ENCODE data around the gene ACOT7. TPM values are rescaled to one million over a fixed set of nuclear protein-coding genes. Genes with fewer than 3 reads are reported as not detected.

ACOT7 gene
- total RNA-seq, 2 experiments from 2014 or later = 23.4 to 53.6 TPM

DNA sequence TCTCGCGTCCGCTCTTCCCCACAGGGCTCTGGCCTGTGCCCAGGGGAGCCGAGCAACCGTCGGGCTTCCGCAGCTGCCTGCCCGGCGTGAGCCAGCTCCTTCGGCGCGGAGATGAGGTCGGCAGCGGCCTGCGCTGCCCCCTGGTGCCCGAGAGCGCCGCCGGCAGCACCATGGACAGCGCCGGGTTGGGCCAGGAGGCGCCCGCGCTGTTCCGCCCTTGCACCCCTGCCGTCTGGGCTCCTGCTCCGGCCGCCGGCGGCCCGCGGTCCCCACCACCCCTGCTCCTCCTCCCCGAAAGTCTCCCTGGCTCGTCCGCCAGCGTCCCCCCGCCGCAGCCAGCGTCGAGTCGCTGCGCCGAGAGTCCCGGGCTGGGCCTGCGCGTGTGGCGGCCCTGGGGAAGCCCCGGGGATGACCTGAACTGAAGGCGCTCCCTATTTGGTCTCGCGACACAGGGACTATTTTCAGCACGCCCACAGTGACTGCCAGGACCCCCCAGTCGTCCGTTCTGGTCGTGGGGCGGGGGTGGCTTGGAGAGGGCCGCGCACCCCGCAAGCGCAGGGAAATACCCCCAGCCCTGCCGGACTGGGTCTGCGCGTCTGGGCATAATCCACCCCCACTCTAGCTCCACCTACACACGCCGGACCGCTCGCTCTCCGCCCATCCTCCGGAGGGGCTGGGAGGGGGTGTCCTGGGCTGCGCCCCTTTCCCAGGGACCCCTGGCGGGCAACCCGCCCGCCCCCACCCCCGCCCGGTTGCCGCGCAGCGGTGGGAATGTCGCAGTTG, 148.3 kb downstream of the ACOT7 start:
- Histone ChIP-seq H4K20me1 (ENCODE audit: insufficient read depth, low read length) (no peaks in the 10 kb centered on the region), H3K9me2 (ENCODE audit: insufficient read depth, low read length) (no peaks in the 10 kb centered on the region), H3K9me3 (ENCODE audit: low read length) (no peaks in the 10 kb centered on the region), H3K4me3 (ENCODE audit: low read depth, low read length, poor library complexity, severe bottlenecking) (no peak overlapping the region), H3K27ac (ENCODE audit: low read depth, low read length, poor library complexity, severe bottlenecking) (no peak overlapping the region), H3K79me2 (ENCODE audit: insufficient read depth, low read depth, low read length) (no peaks in the 10 kb centered on the region), H3K36me3 (ENCODE audit: insufficient read depth, low read length) (no peaks in the 10 kb centered on the region), H2AFZ (ENCODE audit: low read length) (no peak overlapping the region), H3K4me1 (ENCODE audit: insufficient read depth, low read length, poor library complexity, severe bottlenecking) (no peaks in the 10 kb centered on the region), H3K4me2 (ENCODE audit: low read length) (no peak overlapping the region)
- BruUV-seq (replicated peaks) = no TSS peak
- ChIA-PET CTCF (ENCODE audit: unreplicated experiment) (interaction anchor here (0.6 to 1.3 kb wide), 2 partner anchors 157 to 194 kb away, joined by 3 read pairs; no protein-coding TSS in a partner anchor), POLR2A (no interaction called here)
- no peak for TF ChIP-seq EZH2phosphoT487 (IDR thresholded peaks at IDR 0.05; ENCODE audit: borderline replicate concordance, low read depth, low read length)
- TF ChIP-seq, protein P1, sequence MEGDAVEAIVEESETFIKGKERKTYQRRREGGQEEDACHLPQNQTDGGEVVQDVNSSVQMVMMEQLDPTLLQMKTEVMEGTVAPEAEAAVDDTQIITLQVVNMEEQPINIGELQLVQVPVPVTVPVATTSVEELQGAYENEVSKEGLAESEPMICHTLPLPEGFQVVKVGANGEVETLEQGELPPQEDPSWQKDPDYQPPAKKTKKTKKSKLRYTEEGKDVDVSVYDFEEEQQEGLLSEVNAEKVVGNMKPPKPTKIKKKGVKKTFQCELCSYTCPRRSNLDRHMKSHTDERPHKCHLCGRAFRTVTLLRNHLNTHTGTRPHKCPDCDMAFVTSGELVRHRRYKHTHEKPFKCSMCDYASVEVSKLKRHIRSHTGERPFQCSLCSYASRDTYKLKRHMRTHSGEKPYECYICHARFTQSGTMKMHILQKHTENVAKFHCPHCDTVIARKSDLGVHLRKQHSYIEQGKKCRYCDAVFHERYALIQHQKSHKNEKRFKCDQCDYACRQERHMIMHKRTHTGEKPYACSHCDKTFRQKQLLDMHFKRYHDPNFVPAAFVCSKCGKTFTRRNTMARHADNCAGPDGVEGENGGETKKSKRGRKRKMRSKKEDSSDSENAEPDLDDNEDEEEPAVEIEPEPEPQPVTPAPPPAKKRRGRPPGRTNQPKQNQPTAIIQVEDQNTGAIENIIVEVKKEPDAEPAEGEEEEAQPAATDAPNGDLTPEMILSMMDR (conservative IDR thresholded peaks at IDR 0.05; ENCODE audit: low read length) = peak; percentile 71
- peak; percentile 74 for DNase-seq (ENCODE audit: low spot score)
- intact Hi-C loops (cut with micrococcal nuclease; ENCODE audit: unreplicated experiment) = loop anchor here (5.0 to 10.0 kb wide), 3 partner anchors 112 to 190 kb away; no protein-coding TSS in a partner anchor

- no TSS peak for BruUV-seq (replicated peaks)
- H3K4me2 ChIP-seq (ENCODE audit: low read length) = no peak overlapping the region
Observed at GRCh38 chr1:6244401-6245049, 149.0 kb downstream of the ACOT7 start.

More at GRCh38 chr1:6244401-6245049, 149.0 kb downstream of the ACOT7 start:
- no peak overlapping the region for H3K4me3 ChIP-seq (ENCODE audit: low read depth, low read length, poor library complexity, severe bottlenecking)
- H2AFZ ChIP-seq (ENCODE audit: low read length) = no peak overlapping the region
- H3K9me3 ChIP-seq (ENCODE audit: low read length) = no peaks in the 10 kb centered on the region
- H3K36me3 ChIP-seq (ENCODE audit: insufficient read depth, low read length) = no peaks in the 10 kb centered on the region
- no peaks in the 10 kb centered on the region for H3K4me1 ChIP-seq (ENCODE audit: insufficient read depth, low read length, poor library complexity, severe bottlenecking)
- no peaks in the 10 kb centered on the region for H3K79me2 ChIP-seq (ENCODE audit: insufficient read depth, low read depth, low read length)
- H3K27ac ChIP-seq (ENCODE audit: low read depth, low read length, poor library complexity, severe bottlenecking) = no peak overlapping the region
- DNase-seq (ENCODE audit: low spot score) = no peak
- CTCF ChIA-PET (ENCODE audit: unreplicated experiment) = interaction anchor here (0.6 kb wide), 1 partner anchor 195 kb away, joined by 3 read pairs; no protein-coding TSS in a partner anchor
- TF ChIP-seq EZH2phosphoT487 (IDR thresholded peaks at IDR 0.05; ENCODE audit: borderline replicate concordance, low read depth, low read length) = no peak
- TF ChIP-seq, protein P1 (conservative IDR thresholded peaks at IDR 0.05; ENCODE audit: low read length) = no peak
- no peaks in the 10 kb centered on the region for H3K9me2 ChIP-seq (ENCODE audit: insufficient read depth, low read length)
- intact Hi-C loops (cut with micrococcal nuclease; ENCODE audit: unreplicated experiment) = loop anchor here (5.0 to 10.0 kb wide), 3 partner anchors 113 to 190 kb away; no protein-coding TSS in a partner anchor
- POLR2A ChIA-PET = interaction anchor here (0.7 kb wide), 1 partner anchor 130 kb away, joined by 4 read pairs; no protein-coding TSS in a partner anchor
- no peaks in the 10 kb centered on the region for H4K20me1 ChIP-seq (ENCODE audit: insufficient read depth, low read length)

Measured in OCI-LY7 (cell line).